Ascending aorta (tissue), 2 donors: ENCODE results near the gene MYLK4. TPM values are rescaled to one million over a fixed set of nuclear protein-coding genes. Genes with fewer than 3 reads are reported as not detected.

ENCODE experiments used
- DNase-seq, 2 donors: peaks; one replicate each; pipeline ENCODE4 v3.0.0-alpha.2; 2019; ENCODE audit warnings: low spot score in 2 of 2
- H3K27ac ChIP-seq, 2 donors: fragments of 200-600 bp; sonication (generic); one replicate each; pipeline ENCODE4 v1.5.1; 2016 to 2017; ENCODE audit warnings: mild to moderate bottlenecking in 1 of 2
- H3K27me3 ChIP-seq: fragments of 200-600 bp; sonication (generic); one replicate; pipeline ENCODE4 v1.5.1; 2017
- H3K36me3 ChIP-seq, 2 donors: fragments of 200-600 bp; sonication (generic); one replicate each; pipeline ENCODE4 v1.5.1; 2016
- H3K4me1 ChIP-seq, 2 donors: fragments of 200-600 bp; sonication (generic); one replicate each; pipeline ENCODE4 v1.5.1; 2016 to 2017; ENCODE audit warnings: mild to moderate bottlenecking in 1 of 2
- H3K4me3 ChIP-seq, 2 donors: fragments of 200-600 bp; sonication (generic); one replicate each; pipeline ENCODE4 v1.5.1; 2016 to 2017; ENCODE audit warnings: mild to moderate bottlenecking in 1 of 2
- H3K9me3 ChIP-seq, 2 donors: fragments of 200-600 bp; sonication (generic); one replicate each; pipeline ENCODE4 v1.5.1; 2016
- CTCF ChIP-seq, 3 experiments: fragments of 200-600 bp in 2 of 3; fragments of 450-650 bp in 1 of 3; sonication (generic) in 2 of 3; IDR thresholded peaks; one replicate each; pipeline ENCODE4 v1.5.1; 2016 to 2019; ENCODE audit warnings: antibody characterized with exemption in 3 of 3, mild to moderate bottlenecking in 1 of 3, moderate library complexity in 1 of 3
- intact Hi-C: fragments of 100-400 bp; cut with DNase I; formaldehyde crosslinking; loops from one replicate; pipeline ENCODE4 v1.15.1; 2023
- total RNA-seq: library from RNA; depleted of rRNA; stranded (reverse); fragments of >200 nt; gene quantifications from one replicate; pipeline ENCODE4 v1.1.0, GENCODE V29; 2016

The MYLK4 gene
- total RNA-seq, 1 donor from 2014 or later: not detected

- H3K27me3 ChIP-seq: no peaks in the 10 kb centered on the region
- peaks cover 0 to 15% of the 10 kb centered on the region in 2 donors for H3K4me1 ChIP-seq
- H3K9me3 ChIP-seq: no peaks in the 10 kb centered on the region
- H3K36me3 ChIP-seq: peaks cover 5 to 43% of the 10 kb centered on the region in 2 donors
- H3K27ac ChIP-seq: no peak overlapping the region
- TF ChIP-seq CTCF (IDR thresholded peaks at IDR 0.05): no peak
- intact Hi-C loops: no loop called here
- no peak for DNase-seq
- no peak overlapping the region for H3K4me3 ChIP-seq
Observed at GRCh38 chr6:2777249-2777648, 26.5 kb upstream of the MYLK4 start.

- DNase-seq: no peak
- H3K9me3 ChIP-seq: no peaks in the 10 kb centered on the region
- peaks cover 0 to 26% of the 10 kb centered on the region in 2 donors for H3K4me1 ChIP-seq
- no peak for TF ChIP-seq CTCF (IDR thresholded peaks at IDR 0.05)
- H3K4me3 ChIP-seq: no peak overlapping the region
- H3K27me3 ChIP-seq: no peaks in the 10 kb centered on the region
- peaks cover 5 to 32% of the 10 kb centered on the region in 2 donors for H3K36me3 ChIP-seq
- intact Hi-C loops: no loop called here
- H3K27ac ChIP-seq: no peak overlapping the region
Observed at GRCh38 chr6:2775003-2775402, 24.3 kb upstream of the MYLK4 start.

GRCh38 chr6:2773449-2773848 is 22.7 kb upstream of the MYLK4 start:
- no peak for TF ChIP-seq CTCF (IDR thresholded peaks at IDR 0.05)
- H3K27ac ChIP-seq: no peak overlapping the region
- DNase-seq: no peak
- peaks cover 0 to 34% of the 10 kb centered on the region in 2 donors for H3K4me1 ChIP-seq
- intact Hi-C loops: no loop called here
- H3K4me3 ChIP-seq: no peak overlapping the region
- peaks cover 0 to 22% of the 10 kb centered on the region in 2 donors for H3K36me3 ChIP-seq
- H3K27me3 ChIP-seq: no peaks in the 10 kb centered on the region
- no peaks in the 10 kb centered on the region for H3K9me3 ChIP-seq

GRCh38 chr6:2772840-2773239 is 22.1 kb upstream of the MYLK4 start:
- DNase-seq: no peak
- Histone ChIP-seq H3K27me3 (no peaks in the 10 kb centered on the region), H3K4me3 (no peak overlapping the region), H3K4me1 (peaks cover 0 to 34% of the 10 kb centered on the region in 2 donors), H3K36me3 (peaks cover 0 to 22% of the 10 kb centered on the region in 2 donors), H3K9me3 (no peaks in the 10 kb centered on the region), H3K27ac (no peak overlapping the region)
- intact Hi-C loops: no loop called here
- no peak for TF ChIP-seq CTCF (IDR thresholded peaks at IDR 0.05)

- Histone ChIP-seq H3K4me1 (peaks cover 1 to 38% of the 10 kb centered on the region in 2 donors), H3K27ac (peak overlapping the region in 1 of 2 donors; percentile 72), H3K27me3 (no peaks in the 10 kb centered on the region), H3K36me3 (peaks cover 0 to 22% of the 10 kb centered on the region in 2 donors), H3K4me3 (peak overlapping the region in 1 of 2 donors; percentile 11), H3K9me3 (no peaks in the 10 kb centered on the region)
- intact Hi-C loops: no loop called here
- DNase-seq: no peak
- no peak for TF ChIP-seq CTCF (IDR thresholded peaks at IDR 0.05)
Observed at GRCh38 chr6:2771079-2771478, 20.4 kb upstream of the MYLK4 start.

GRCh38 chr6:2770171-2770570 is 19.4 kb upstream of the MYLK4 start:
- H3K27ac ChIP-seq: peak overlapping the region in 1 of 2 donors; percentile 72

More at GRCh38 chr6:2770171-2770570, 19.4 kb upstream of the MYLK4 start:
- no peaks in the 10 kb centered on the region for H3K27me3 ChIP-seq
- no peaks in the 10 kb centered on the region for H3K9me3 ChIP-seq
- H3K4me3 ChIP-seq: peak overlapping the region; percentile 28 to 43
- intact Hi-C loops: no loop called here
- TF ChIP-seq CTCF (IDR thresholded peaks at IDR 0.05): no peak
- H3K36me3 ChIP-seq: peaks cover 0 to 22% of the 10 kb centered on the region in 2 donors
- DNase-seq: no peak
- peaks cover 6 to 38% of the 10 kb centered on the region in 2 donors for H3K4me1 ChIP-seq
